IPS-NIHi7 (cell line): Measurements from ENCODE around the gene MLEC.
"Not testable (repeated sequence)": the region's sequence is repeated elsewhere in the genome, so short reads cannot be mapped to it uniquely, and the experiment has no call there.

Experiments
- DNase-seq: peaks from one replicate; pipeline ENCODE4 v3.0.0; 2012; ENCODE audit warnings: mixed read lengths; ENCODE audit errors: extremely low spot score

Gene MLEC

DNA sequence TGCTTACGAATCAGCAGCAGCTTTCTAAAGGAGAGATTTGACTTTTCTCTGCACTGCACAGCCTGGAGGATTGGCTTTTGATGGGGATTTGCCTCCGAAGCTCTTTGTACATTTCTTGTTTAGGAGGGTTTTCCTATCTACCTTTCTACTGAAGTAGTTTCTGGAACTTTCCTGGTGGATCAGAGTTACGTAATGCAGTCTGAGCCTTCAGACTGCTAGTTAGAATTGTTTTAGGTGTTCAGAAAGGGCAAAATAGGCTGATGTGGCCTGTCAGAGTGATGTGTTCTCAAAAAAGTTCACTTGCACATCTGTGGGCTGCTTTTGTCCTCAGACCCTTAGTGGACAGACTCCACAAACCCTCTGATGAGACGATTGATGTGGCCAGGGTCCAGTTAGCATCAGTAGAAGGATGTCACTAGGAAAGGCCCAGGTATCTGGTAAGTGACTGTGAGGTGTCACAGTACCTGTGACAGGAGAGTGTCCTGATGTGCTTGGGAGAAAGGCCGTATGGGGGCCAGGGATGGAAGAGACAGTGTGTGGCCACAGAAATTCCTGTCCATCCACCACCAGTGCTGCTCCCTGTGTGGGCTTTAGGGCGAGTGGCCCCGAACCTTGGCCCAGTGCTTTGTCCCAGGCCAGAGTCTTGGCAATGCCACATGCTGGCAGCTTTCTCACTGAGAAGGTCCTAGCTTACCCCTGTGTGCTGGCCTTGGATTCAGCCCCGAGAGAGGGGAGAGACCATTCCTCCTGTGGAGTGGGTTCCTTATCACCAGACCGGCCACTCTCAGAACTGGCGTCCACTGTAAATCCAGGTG, 34.2 kb downstream of the MLEC start:
- DNase-seq, result no peak

DNA sequence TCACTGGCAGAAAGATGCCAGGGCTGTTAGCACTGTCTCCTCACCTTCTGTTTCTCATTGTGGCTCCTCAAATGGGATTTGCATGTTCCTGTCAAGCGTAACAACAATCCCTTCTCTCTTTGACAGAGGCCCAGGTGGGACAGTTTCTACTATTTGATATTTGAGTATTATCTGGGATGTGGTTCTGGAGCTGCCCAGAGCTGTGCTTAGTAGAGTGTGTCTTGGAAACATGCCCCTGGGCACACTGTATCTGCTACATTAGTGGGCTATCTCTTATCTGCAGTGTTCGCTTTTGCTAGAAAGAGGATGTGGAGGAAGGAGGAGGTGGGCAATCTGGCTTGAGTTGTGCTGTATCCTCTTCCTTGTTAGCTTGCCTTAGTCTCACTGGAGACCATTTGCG, 34.9 kb downstream of the MLEC start:
- no peak for DNase-seq

DNA sequence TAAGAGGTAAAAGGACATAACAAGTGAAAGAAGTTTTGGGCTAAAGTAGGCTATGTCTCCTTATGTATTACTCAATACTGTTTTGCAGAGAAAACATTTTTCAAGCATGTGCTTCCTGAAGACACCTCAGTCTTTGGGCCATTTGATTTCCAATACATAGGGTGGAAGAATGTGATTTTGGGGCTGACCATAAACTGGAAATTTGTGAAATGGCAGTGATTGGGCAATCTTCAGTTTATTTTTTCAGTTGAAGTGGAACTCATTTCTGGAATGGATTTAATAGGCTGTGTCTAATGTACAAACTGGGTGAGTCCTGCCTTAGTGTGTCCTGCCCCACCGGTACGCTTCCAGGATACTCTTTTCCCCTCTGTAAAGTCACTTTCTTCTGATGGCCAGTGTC, 35.8 kb downstream of the MLEC start:
- DNase-seq, result no peak

DNA sequence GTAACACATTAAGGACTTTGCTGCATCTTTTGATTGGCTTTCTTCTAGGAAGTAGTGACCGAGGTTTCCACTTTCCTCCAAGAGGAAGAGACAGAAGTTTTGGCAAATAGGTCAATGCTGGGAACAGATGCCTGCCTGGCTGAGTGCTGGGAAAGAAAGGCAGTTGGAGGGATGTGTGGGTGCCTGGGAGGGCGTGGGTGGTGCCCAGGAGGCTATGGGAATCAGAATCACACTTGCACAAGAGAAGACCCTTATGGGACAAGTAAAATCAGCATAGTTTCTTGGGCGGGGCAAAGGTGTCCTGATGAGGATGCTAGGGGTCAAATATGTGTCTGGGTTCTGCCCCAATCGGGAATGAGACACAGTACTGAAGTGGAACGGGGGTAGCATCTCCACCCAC, 37.8 kb downstream of the MLEC start:
- DNase-seq, result no peak

DNA sequence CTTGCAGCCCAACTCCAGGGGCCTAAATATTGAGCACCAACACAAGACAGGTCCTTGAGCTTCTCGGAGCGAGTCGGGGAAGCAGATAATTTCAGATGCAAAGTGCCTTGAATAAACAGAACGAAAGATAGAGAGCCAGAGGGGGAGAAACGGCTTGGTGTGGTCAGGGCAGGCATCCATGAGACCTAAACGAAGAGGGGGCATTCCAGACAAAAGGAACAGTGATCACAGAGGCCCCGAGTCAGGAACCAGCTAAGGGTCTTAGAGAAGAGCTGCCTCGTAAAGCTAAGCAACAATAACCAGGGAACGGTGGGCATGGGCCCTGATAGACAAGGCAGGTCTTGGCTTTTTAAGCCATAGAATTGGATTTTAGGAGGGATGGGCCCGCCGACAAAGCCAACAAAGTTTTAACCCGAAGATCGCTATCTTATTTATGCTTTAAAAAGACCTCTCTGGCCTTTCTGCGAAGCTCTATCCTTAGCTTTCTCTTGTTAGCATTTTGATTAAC, 38.3 kb downstream of the MLEC start:
- peak; percentile 34 for DNase-seq

DNA sequence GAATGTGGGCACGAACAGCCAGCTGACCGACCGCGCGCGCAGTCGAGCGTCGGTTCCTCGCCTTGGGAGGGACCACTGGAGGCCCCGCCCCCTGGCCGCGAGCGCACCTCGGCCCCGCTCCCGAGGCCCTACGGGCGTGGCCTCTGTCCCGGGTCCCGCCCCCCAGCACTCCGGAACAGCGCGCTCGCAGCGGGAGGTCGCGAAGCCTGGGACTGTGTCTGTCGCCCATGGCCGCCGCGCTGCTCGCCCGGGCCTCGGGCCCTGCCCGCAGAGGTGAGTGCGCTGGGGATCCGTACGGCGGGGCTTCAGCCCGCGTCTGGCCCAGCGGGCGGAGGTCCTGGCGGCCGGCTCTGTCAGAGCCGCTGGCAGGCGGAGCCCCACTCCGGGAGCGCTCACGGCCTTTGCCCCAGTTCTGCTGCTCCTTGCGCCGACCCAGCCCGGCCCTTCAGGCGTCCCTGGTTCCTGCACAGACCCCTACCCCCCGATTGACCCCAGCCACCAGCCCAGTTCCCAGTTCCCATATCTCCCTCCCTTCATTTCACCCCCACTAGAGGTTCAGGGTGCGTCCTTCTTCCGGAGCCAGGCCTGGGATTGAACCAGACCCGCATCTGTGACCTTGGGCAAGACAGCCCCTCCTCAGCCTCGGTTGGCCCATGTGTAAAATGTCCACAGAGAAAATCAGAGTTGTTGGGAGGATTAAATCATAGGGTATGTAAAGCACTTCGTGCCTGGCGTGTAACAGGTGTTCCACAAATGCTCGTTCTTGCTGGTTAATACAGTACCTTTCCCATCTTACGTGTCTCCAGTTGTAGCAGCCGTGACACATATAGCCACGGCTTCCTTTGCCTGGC, 38.9 kb downstream of the MLEC start, which contains the start of gene ACADS:
Gene ACADS, plus strand, starts transcription at position 168 of the 851 bp plus-strand sequence. Its CDS starts 60 bp downstream, at position 228.
- peak; percentile 100 for DNase-seq

DNA sequence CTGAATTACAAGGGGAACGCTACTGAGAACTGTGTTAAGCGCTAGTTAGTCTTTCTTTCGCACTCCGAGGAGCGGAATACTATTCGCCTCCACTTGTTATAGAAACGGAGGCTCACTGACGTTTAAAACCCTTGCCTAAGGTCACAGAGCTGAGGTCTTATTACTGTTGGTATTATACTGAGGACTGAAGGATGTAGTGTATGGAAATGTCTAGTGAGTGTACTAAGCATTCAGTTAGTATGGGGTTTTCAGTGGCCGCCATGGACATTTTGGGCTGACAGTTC, 39.5 kb downstream of the MLEC start:
- no peak for DNase-seq

DNA sequence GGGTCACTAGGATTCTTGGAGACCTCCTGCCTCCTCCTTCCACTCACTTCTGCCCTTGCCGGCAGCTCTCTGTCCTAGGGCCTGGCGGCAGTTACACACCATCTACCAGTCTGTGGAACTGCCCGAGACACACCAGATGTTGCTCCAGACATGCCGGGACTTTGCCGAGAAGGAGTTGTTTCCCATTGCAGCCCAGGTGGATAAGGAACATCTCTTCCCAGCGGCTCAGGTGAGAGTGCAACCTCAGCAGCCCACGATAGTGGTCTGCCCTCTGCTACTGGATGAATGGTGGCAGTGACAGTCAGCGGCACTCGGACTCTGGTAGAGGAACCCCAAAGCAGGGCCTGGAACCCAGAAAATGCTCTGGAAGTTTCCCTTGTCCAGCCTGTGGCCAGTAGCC, 40.0 kb downstream of the MLEC start:
- DNase-seq, result no peak

DNA sequence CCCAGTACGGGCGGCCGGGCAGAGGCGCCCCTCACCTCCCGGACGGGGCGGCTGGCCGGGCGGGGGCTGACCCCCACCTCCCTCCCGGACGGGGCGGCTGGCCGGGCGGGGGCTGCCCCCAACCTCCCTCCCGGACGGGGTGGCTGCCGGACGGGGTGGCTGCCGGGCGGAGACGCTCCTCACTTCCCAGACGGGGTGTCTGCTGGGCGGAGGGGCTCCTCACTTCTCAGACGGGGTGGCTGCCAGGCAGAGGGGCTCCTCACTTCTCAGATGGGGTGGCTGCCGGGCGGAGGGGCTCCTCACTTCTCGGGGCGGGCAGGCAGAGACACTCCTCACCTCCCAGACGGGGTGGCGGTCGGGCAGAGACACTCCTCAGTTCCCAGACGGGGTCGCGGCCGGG, 45.2 kb downstream of the MLEC start:
- not testable (repeated sequence) for DNase-seq

DNA sequence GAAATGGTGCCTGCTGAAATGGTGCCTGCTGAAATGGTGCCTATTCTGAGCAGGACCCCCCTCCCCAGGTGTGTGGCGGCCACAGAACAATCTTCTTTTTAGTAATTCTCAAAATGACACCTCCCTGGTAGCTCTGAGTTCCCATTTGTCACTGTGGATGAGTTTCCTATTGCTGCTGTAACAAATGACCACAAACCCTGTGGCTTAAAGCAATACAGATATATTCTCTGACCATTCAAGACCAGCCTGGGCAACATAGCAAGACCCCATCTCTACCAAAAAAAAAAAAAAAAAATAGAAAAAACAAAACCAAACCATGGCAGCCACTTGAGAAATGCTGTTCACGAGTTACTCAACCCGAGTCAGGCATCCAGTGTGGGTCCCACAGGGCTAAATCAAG, 46.6 kb downstream of the MLEC start:
- no peak for DNase-seq

DNA sequence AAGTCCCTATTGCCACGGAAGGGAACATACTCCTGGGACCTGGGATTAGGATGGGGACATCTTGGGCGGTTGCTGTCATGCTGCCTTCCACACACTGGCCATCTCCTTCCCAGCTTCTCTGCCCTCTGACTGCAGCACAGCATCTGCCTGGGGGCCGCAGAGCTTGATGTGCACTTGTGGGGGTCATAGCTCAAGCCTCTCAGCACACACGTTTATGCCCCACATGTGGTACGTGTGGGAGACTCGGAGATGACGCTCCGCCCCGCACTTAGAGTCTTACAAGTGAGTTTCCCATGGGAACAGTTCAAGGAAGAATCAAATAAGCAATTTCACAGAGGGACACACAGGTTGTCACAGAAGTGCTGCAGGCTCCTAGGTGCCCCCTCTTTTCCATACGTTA, 47.3 kb downstream of the MLEC start:
- DNase-seq, result no peak

DNA sequence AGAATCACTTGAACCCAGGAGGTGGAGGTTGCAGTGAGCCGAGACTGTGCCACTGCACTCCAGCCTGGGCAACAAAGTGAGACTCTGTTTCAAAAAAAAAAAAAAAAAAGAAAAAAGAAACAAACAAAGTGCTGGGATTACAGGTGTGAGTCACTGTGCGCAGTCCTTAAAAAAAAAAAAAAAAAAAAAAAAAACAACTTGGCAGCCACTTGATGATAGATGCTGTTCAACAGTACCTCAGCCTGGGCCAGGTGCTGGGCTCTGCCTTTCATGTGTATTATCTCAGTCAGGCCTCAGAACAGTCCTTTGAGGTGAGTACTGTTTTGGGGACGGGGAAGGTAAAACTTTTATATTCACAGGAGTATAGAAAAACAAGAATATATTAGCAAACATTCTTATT, 48.2 kb downstream of the MLEC start:
- no peak for DNase-seq

DNA sequence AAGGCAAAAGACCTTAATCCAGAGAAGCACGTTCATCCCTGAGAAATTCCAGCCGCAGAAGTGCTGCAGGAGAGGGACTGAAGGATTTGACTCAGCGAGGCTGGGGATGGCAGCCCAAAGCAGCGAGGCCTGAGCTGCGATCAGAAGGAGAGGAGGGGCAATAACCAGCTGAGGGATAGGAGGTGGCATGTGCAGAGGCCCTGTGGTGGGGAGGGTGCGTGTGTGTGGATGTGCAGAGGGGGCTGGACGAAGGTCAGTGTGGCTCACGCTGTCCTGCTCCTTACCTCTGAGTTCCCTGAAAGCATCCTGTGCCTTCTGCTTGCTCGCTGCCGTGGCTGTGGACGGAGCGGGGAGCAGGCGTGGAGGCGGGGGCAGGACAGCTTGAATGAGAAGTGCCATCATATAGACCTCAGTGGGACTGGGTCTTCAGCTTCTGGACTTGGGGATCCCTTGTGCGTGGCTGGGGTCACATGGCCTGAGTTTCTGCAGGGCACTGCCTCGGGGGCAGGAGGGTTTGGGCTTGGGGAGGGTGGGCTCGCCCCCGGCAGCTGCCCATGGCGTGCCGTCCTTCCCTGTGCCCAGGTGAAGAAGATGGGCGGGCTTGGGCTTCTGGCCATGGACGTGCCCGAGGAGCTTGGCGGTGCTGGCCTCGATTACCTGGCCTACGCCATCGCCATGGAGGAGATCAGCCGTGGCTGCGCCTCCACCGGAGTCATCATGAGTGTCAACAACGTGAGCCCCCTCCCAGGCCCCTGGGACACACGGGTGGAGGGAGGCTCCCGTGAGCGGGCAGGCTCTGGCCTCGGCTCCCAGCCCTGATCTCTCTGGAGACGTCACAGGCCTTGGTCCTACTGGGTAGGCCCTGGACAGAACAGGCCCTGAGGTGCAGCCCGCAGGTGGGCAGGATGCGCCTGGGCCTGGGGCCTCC, 49.7 kb downstream of the MLEC start:
- no peak for DNase-seq

DNA sequence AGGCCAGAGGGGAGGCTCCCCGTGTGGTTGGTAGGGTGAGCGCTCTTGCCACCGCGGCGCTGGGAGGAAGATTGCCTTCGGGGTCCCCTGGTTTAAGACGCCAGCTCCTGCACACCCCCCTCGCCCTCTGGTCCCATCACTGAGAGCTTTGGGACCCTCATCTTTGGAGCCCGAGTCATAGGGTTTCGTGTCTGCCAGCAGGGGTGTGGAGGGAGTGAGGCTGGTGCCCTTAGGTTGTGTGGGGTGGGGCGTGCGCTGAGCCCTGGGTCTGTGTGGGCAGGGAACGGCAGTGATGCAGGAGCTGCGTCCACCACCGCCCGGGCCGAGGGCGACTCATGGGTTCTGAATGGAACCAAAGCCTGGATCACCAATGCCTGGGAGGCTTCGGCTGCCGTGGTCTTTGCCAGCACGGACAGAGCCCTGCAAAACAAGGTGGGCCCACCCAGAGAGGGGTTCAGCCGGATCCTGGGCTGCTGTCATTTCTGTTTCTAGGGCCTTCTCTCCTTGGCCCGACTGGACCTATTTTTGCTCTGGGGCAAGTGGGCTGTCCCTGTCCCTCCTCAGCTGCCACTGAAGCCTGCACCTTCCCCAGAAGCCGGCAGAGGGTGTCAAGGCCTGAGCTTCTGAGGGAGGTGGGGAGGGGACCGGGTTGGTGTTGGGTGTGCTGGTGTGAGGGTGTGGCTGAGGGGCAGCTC, 50.8 kb downstream of the MLEC start:
- peak; percentile 73 for DNase-seq

DNA sequence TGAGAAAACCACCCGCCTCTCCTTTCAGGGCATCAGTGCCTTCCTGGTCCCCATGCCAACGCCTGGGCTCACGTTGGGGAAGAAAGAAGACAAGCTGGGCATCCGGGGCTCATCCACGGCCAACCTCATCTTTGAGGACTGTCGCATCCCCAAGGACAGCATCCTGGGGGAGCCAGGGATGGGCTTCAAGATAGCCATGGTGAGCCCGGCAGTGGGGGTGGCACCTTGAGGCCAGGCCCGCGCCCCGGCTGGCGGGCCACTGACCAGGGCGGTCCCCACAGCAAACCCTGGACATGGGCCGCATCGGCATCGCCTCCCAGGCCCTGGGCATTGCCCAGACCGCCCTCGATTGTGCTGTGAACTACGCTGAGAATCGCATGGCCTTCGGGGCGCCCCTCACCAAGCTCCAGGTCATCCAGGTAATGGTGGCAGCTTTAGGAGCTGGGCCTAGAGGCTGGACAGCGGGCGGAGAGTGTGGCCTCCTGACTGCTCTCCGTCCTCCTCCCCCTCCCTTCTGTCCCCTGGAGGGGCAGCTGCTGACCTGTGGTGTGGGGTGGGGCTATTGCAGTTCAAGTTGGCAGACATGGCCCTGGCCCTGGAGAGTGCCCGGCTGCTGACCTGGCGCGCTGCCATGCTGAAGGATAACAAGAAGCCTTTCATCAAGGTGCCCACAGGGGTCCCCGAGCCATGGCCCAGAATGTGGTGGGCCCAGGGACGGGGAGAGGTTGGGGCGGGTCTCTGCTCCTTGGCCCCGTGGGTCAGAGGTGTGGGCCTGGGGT, 51.5 kb downstream of the MLEC start:
- DNase-seq, result no peak

DNA sequence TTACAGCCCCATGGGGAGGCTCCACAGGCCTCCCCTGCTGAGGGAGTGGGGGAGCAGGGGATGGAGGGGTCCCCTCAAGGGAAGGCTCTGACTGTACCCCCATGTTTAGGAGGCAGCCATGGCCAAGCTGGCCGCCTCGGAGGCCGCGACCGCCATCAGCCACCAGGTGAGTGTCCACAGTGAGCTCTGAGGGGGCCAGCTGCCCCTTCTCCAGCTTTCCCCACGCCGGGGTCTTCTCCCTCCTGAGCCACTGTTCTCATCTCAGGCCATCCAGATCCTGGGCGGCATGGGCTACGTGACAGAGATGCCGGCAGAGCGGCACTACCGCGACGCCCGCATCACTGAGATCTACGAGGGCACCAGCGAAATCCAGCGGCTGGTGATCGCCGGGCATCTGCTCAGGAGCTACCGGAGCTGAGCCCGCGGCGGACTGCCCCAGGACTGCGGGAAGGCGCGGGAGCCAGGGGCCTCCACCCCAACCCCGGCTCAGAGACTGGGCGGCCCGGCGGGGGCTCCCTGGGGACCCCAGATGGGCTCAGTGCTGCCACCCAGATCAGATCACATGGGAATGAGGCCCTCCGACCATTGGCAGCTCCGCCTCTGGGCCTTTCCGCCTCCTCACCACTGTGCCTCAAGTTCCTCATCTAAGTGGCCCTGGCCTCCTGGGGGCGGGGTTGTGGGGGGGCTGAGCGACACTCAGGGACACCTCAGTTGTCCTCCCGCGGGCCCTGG, 52.2 kb downstream of the MLEC start:
- no peak for DNase-seq

DNA sequence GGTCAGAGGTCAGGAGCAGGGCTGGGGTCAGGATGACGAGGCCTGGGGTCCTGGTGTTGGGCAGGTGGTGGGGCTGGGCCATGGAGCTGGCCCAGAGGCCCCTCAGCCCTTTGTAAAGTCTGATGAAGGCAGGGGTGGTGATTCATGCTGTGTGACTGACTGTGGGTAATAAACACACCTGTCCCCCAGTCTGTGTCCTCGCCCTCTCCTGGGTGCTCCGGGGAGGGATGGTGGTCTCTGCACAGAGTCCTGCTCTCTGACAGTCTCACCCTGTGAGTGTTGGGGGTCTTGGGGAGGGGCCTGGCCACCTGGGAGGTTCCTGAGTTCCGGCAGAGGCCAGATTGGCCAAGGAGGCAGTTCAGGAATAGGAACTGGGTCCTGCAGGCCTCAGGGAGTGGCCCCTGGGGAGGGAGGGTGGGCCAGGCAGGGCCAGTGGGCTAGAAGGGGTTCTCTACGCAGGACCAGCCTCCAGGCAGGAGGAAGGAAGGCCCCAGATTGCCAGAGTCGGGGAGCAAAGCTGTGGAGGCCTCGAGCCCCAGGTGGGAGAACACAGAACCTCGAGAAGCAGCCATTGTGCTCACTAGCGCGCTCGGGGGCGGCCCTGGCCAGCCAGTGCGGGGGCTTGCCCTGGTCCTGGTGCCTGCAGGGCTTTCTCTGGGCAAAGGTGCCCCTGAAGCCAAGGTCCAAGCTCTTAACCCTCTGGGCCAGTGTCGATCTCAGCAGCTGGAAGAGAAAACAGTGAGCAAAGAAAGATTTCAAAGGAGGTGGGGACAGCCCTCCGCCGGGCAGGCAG, 53.1 kb downstream of the MLEC start:
- no peak for DNase-seq

DNA sequence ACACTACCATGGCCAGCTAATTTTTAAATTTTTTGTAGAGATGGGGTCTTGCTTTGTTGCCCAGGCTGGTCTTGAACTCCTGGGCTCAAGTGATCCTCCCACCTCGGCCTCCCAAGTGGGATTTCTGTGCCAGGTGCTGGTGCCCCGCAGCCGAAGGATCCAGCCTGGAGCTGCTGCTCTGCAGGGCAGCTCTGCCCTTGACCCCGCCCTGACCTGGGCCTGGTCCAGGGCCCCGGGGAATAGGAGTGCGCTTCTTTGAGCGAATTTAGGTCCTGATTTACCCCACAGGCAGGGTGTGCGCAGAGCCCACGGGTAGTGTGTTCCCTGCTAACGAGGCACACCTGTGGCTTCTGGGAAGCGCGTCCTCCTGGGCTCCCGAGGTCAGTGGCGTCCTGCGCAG, 53.9 kb downstream of the MLEC start:
- no peak for DNase-seq
